Measurements from ENCODE around the gene MESP1. TPM values are rescaled to one million over a fixed set of nuclear protein-coding genes. Genes with fewer than 3 reads are reported as not detected.

Gene MESP1
- total and polyA plus RNA-seq, 2 of the 8 experiments (the other 6 are each of a cell fraction or from before 2014, with no cell fraction given), result 0.15 to 0.23 TPM

DNA sequence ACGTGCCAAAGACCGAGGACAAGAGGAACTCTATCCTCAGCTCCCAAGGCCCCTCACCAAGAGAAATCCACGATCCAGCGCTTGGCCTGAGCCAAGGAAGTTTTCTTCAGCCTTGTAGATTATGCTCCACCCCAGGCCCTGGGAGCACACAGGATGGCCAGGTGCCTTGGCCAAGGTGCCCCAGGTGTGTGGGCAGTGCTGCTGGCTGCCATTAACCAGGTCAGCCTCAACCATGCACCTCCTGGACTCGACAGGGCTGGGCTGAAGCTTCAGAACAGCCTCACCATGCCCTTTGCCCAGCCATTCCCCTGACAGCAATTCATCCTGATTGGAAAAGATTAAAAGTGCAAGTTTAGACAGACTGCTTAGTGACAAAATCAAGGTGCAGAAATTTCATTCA is 10.9 kb upstream of the MESP1 start (continued):
- no peak for TF ChIP-seq ASH2L (IDR thresholded peaks at IDR 0.05; ENCODE audit: low read length)
- TF ChIP-seq BRCA1 (IDR thresholded peaks at IDR 0.05; ENCODE audit: low read depth, low read length), result no peak
- TF ChIP-seq TEAD4 (IDR thresholded peaks at IDR 0.05; ENCODE audit: low read depth, low read length), result no peak
- no peak for TF ChIP-seq CBX8 (IDR thresholded peaks at IDR 0.05; ENCODE audit: borderline replicate concordance, low read depth, low read length)
- TF ChIP-seq CREB1 (IDR thresholded peaks at IDR 0.05), result no peak
